Activated CD8-positive, alpha-beta T cell treated with anti-CD3 and anti-CD28 coated beads, Interleukin-2, amount 10 ng/mL, durations not matched to agents 7 days and 5 days (primary cell): ENCODE data around the gene NUP155. TPM values are rescaled to one million over a fixed set of nuclear protein-coding genes. Genes with fewer than 3 reads are reported as not detected.
"Not testable (repeated sequence)": the region's sequence is repeated elsewhere in the genome, so short reads cannot be mapped to it uniquely, and the experiment has no call there.

Experiments
- ATAC-seq: fragments of 150-1000 bp; cut with Tn5 transposase; one replicate; pipeline ENCODE4 v1.10.0; 2021; ENCODE audit warnings: moderate library complexity
- CTCF ChIA-PET: fragments of 350-600 bp; sonication (Branson Sonifier 250); formaldehyde crosslinking; loops from one replicate; lab custom pipeline; 2021; ENCODE audit warnings: antibody characterized with exemption; lab: Charles Lee
- POLR2A ChIA-PET: fragments of 350-600 bp; sonication (Branson Sonifier 250); formaldehyde crosslinking; loops from one replicate; lab custom pipeline; 2021; ENCODE audit warnings: antibody characterized with exemption; lab: Charles Lee
- DNase-seq: peaks from one replicate; pipeline ENCODE4 v3.0.0-alpha.2; 2020
- H3K27ac Mint-ChIP-seq: one replicate; pipeline ENCODE4 v1.8.0; 2021; ENCODE audit warnings: mild to moderate bottlenecking, mixed read lengths
- H3K27me3 Mint-ChIP-seq: one replicate; pipeline ENCODE4 v1.8.0; 2021; ENCODE audit warnings: low read depth, mixed read lengths
- H3K36me3 Mint-ChIP-seq: one replicate; pipeline ENCODE4 v1.8.0; 2021; ENCODE audit warnings: low read depth, mixed read lengths
- H3K4me1 Mint-ChIP-seq: one replicate; pipeline ENCODE4 v1.8.0; 2021; ENCODE audit warnings: low read depth, mixed read lengths
- H3K4me3 Mint-ChIP-seq: one replicate; pipeline ENCODE4 v1.8.0; 2021; ENCODE audit warnings: mild to moderate bottlenecking, mixed read lengths
- H3K9me3 Mint-ChIP-seq: one replicate; pipeline ENCODE4 v1.8.0; 2022; ENCODE audit warnings: mixed read lengths; ENCODE audit not compliant: insufficient read depth
- total RNA-seq, 2 experiments: library from RNA; stranded (reverse); gene quantifications; one replicate each; pipeline ENCODE4 v1.2.3, GENCODE V29; 2021

The NUP155 gene
- 10 to 100 TPM; 54.4 to 57.2 TPM for total RNA-seq

DNA sequence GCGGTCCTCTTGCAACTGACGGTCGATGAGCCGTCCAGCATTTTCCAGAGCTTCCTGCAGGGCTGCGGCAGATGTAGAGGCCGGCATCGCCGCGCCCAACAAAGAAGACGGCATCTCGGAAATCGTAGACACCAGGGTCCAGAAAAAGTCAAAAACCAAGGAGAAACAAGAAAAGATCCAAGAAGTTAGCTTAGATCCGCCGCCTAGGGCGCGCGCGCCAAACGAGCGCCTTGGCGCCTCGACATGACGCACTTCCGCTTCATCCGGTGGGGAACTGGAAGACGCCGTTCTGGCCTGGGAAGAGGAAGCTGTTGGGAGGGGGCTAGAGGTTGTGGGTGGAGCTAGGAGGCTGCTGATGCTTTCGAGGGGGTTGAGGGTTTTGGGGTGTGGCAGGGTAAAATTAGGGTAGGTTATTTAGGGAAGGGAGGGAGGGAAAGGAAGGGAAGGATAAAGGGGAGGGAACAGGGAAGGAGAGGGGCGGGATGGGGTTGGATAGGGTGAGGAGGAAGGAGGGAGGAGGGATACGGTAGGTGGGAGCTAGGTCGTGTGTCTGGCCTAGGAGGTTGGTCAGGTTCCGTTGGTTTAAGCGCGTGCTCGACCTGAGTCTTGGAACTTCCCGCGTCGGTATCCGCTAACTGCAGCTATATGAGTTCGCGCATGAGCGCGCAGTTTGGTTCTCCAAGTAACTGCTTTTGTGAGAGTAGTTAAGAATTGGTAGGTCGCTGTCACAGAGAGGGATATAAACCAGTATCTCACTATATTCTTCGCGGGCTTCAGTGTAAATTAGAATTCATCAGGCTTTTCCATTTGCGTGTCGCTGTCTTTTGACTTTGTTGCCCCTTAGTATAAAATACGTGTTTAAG lies at the start of gene NUP155:
Gene NUP155 (minus strand): TSS at position 243 of the 863 bp plus-strand sequence. CDS start 129 bp downstream, at position 114.
- Mint-ChIP-seq H3K36me3 (peaks cover 16% of the 10 kb centered on the region), H3K4me3 (peak within 1 kb of the TSS; percentile 97), H3K27ac (peak within 1 kb of the TSS; percentile 98), H3K4me1 (peaks cover 38% of the 10 kb centered on the region), H3K9me3 (no peaks in the 10 kb centered on the region), H3K27me3 (no peaks in the 10 kb centered on the region)
- ATAC-seq (peak; percentile 95), DNase-seq (peak; percentile 94)
- ChIA-PET CTCF (interaction anchor here (0.7 to 3.1 kb wide), 11 partner anchors 8 to 1134 kb away, joined by 3 to 15 read pairs (median 3); partner anchors contain the start of genes CPLANE1, NIPBL and WDR70), POLR2A (interaction anchor here (0.6 to 1.7 kb wide), 15 partner anchors 8 to 1219 kb away, joined by 3 to 14 read pairs (median 4); partner anchors contain the start of genes LMBRD2, NIPBL, SKP2 and WDR70)

DNA sequence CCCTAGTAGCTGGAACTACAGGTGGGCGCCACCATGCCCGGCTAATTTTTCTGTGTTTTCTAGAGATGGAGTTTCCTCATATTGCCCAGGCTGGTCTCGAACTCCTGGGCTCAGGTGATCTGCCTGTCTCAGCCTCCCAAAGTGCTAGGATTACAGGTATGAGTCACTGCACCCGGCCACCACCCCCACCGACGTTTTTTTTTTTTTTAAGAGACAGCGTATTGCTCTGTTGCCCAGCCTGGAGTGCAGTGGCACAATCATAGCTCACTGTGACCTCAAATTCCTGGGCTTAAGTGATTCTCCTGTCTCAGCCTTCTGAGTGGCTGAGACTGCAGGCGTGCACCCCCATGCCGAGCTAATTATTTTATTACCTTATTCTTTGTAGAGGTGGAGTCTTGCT lies 46.4 kb upstream of the NUP155 start:
- Mint-ChIP-seq H3K4me3 (no peak overlapping the region), H3K36me3 (peaks cover 26% of the 10 kb centered on the region), H3K27me3 (no peaks in the 10 kb centered on the region), H3K4me1 (peaks cover 3% of the 10 kb centered on the region), H3K27ac (no peak overlapping the region), H3K9me3 (no peaks in the 10 kb centered on the region)
- POLR2A ChIA-PET, result no interaction called here
- CTCF ChIA-PET, result no interaction called here
- no peak for ATAC-seq
- DNase-seq, result no peak

DNA sequence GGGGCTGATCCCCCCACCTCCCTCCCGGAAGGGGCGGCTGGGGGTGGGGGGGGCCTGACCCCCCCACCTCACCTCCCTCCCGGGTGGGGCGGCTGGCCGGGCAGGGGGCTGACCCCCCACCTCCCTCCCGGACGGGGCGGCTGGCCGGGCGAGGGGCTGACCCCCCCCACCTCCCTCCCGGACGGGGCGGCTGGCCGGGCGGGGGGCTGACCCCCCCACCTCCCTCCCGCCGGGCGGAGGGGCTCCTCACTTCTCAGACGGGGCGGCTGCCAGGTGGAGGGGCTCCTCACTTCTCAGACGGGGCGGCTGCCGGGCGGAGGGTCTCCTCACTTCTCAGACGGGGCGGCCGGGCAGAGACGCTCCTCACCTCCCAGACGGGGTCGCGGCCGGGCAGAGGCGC lies 44.5 kb upstream of the NUP155 start:
- CTCF ChIA-PET, ATAC-seq, H3K27ac Mint-ChIP-seq, H3K4me3 Mint-ChIP-seq, H3K4me1 Mint-ChIP-seq, H3K9me3 Mint-ChIP-seq, H3K27me3 Mint-ChIP-seq, DNase-seq, POLR2A ChIA-PET: not testable (repeated sequence)
- H3K36me3 Mint-ChIP-seq, result peaks cover 23% of the 10 kb centered on the region

DNA sequence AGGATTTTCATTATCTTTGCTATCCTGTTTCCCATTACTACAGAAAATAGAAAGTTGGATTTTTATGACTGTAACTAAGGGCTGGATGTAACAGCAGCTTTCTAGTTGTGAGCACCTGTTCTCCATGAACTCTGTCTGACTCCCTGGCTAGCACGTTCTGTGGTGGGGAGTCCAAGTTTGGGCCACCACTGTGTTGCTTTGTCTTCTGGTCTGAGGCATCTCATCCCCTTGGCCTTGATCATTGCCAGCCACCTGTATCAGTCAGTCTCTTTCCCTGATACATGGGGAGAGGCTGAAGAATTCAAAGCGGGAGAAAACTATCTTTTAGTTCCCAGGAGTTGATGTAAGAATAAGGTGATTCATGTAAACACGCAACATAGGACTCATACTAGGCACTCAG lies 41.6 kb upstream of the NUP155 start:
- no peaks in the 10 kb centered on the region for H3K9me3 Mint-ChIP-seq
- ChIA-PET POLR2A (no interaction called here), CTCF (interaction anchor here (0.9 to 4.2 kb wide), 29 partner anchors 9 to 818 kb away, joined by 3 to 39 read pairs (median 4); partner anchors contain the start of genes NUP155 and WDR70)
- ATAC-seq (no peak), DNase-seq (no peak)
- no peak overlapping the region for H3K4me3 Mint-ChIP-seq
- peaks cover 14% of the 10 kb centered on the region for H3K36me3 Mint-ChIP-seq
- no peak overlapping the region for H3K27ac Mint-ChIP-seq
- H3K4me1 Mint-ChIP-seq, result no peaks in the 10 kb centered on the region
- no peaks in the 10 kb centered on the region for H3K27me3 Mint-ChIP-seq

DNA sequence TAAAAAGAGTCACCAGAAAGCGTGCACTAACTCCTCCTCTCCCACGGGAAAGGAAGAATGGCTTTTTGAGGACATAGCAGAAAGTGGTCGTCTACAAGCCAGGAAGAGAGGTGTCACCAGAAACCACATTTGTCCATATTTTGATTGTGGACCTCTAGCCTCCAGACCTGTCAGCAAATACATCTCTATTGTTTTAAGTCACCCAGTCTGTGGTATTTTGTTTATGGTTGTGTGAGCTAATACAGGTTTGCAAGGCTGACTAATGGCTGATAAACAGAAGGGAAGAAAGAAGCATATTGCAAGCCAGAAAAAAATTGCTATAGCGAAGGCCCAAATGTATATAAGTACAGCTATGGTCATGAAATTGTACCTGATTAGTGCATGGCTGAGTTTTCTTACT lies 29.6 kb upstream of the NUP155 start:
- CTCF ChIA-PET, result interaction anchor here (0.8 to 1.6 kb wide), 2 partner anchors 13 to 22 kb away, joined by 3 read pairs; partner anchors contain the start of gene WDR70
- Mint-ChIP-seq H3K27ac (no peak overlapping the region), H3K4me3 (no peak overlapping the region), H3K9me3 (no peaks in the 10 kb centered on the region), H3K4me1 (no peaks in the 10 kb centered on the region), H3K36me3 (peaks cover 17% of the 10 kb centered on the region), H3K27me3 (no peaks in the 10 kb centered on the region)
- ATAC-seq, result no peak
- DNase-seq, result no peak
- POLR2A ChIA-PET, result no interaction called here

DNA sequence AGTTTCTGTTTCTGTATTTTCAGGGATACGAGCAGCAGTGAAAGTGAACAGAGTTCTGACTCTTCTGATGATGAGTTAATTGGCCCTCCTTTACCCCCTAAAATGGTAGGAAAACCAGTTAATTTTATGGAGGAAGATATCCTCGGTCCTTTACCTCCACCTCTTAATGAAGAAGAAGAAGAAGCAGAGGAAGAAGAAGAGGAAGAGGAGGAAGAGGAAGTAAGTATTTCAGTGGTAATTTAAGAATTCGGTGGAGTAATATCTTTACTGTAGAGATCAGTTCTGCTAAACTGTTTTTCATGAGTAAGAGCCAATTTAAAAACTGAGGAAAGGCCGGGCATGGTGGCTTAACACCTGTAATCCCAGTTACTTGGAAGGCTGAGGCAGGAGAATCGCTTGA lies 25.4 kb upstream of the NUP155 start:
- ATAC-seq (no peak), DNase-seq (no peak)
- Mint-ChIP-seq H3K4me1 (no peaks in the 10 kb centered on the region), H3K27ac (no peak overlapping the region), H3K27me3 (no peaks in the 10 kb centered on the region), H3K36me3 (peaks cover 21% of the 10 kb centered on the region), H3K4me3 (no peak overlapping the region), H3K9me3 (no peaks in the 10 kb centered on the region)
- ChIA-PET POLR2A (no interaction called here), CTCF (no interaction called here)

DNA sequence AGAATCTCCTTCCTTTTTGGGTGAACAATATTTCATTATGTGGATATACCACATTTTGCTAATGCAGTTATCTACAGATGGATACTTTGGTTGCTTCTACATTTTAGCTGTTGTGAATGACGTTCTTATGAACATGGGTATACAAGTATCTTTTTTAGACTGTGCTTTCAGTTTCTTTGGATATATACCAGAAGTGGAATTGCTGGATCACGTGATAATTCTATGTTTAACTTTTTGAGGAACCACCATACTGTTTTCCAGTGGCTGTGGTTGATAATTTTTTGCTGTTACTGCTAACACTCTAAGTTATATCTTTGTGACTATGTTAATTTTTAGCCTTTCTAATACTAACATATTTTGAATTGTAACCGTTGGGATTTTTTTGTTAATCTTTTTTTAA lies 20.7 kb upstream of the NUP155 start:
- Mint-ChIP-seq H3K9me3 (no peaks in the 10 kb centered on the region), H3K4me1 (no peaks in the 10 kb centered on the region), H3K36me3 (peaks cover 15% of the 10 kb centered on the region), H3K27me3 (no peaks in the 10 kb centered on the region), H3K27ac (no peak overlapping the region), H3K4me3 (no peak overlapping the region)
- ATAC-seq (no peak), DNase-seq (no peak)
- ChIA-PET CTCF (no interaction called here), POLR2A (no interaction called here)

DNA sequence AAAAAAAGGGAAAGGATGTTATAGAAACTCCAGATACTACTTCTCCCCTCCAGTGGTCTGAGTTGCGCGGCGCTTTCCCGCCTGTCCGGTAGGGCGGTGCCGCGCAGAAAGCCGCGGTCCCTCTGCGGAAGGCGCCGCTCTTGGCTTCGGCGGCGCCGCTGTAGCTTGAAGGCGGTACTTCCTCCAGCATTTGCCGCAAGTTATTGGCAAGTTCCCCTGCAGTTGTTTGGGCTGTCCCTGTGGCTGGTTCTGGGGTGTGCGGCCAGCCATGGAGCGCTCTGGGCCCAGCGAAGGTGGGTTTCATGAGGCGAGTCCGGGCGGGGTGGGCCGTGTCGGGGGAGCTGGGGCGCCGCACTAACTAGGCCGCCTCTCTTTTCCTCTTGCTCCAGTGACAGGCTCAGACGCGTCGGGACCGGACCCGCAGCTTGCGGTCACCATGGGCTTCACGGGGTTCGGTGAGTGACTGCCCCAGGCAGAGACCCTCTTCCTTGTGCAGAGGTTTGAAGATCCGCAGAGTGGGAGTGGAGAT lies 8.3 kb upstream of the NUP155 start, which contains the start of gene WDR70:
Gene WDR70 (plus strand): TSS at position 219 of the 529 bp plus-strand sequence. CDS start 50 bp downstream, at position 269.
- Mint-ChIP-seq H3K27ac (peak within 1 kb of the TSS; percentile 79), H3K4me3 (peak within 1 kb of the TSS; percentile 93), H3K4me1 (peaks cover 14% of the 10 kb centered on the region)
- CTCF ChIA-PET, result interaction anchor here (0.6 to 2.2 kb wide), 5 partner anchors 9 to 80 kb away, joined by 3 to 15 read pairs (median 3); partner anchors contain the start of gene NUP155
- H3K36me3 Mint-ChIP-seq, H3K27me3 Mint-ChIP-seq, H3K9me3 Mint-ChIP-seq: not testable (repeated sequence)
- DNase-seq (peak; percentile 85), ATAC-seq (peak; percentile 97)
- POLR2A ChIA-PET, result interaction anchor here (0.6 to 1.7 kb wide), 4 partner anchors 8 to 1226 kb away, joined by 3 to 14 read pairs (median 3); partner anchors contain the start of gene NUP155

DNA sequence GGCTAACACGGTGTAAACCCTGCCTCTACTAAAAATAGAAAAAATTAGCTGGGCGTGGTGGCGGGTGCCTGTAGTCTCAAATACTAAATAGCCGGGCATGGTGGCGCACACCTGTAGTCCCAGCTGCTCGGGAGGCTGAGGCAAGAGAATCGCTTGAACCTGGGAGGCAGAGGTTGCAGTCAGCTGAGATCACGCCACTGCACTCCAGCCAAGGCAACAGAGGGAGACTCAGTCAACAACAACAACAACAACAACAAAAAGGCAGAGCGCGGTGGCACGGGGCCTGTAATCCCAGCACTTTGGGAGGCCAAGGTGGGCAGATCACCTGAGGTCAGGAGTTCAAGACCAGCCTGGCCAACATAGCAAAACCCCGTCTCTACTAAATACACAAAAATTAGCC lies 7.2 kb upstream of the NUP155 start:
- ATAC-seq, H3K36me3 Mint-ChIP-seq, DNase-seq, H3K27ac Mint-ChIP-seq, H3K27me3 Mint-ChIP-seq, H3K9me3 Mint-ChIP-seq, POLR2A ChIA-PET, CTCF ChIA-PET: not testable (repeated sequence)
- H3K4me1 Mint-ChIP-seq, result peaks cover 14% of the 10 kb centered on the region
- H3K4me3 Mint-ChIP-seq, result peak overlapping the region; percentile 48

DNA sequence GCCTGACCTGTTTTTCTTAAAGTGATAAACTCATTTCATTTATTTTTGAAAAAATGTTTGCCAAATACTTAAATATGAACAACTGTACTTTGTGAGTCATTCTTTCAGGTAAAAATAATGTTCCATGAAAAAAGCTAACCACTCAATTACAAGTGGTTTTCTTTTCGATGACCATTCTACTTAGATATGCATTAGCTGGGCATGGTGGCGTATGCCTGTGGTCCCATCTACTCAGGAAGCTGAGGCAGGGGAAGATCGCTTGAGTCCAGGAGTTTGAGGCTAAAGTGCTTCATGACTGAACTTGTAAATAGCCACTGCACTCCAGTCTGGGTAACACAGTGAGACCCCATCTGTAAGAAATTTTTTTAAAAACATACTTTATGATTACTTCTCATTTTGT lies 4.2 kb upstream of the NUP155 start:
- Mint-ChIP-seq H3K27ac (no peak overlapping the region), H3K9me3 (no peaks in the 10 kb centered on the region), H3K36me3 (peaks cover 4% of the 10 kb centered on the region), H3K27me3 (no peaks in the 10 kb centered on the region), H3K4me3 (no peak overlapping the region), H3K4me1 (peaks cover 17% of the 10 kb centered on the region)
- DNase-seq (no peak), ATAC-seq (no peak)
- ChIA-PET POLR2A (no interaction called here), CTCF (no interaction called here)

DNA sequence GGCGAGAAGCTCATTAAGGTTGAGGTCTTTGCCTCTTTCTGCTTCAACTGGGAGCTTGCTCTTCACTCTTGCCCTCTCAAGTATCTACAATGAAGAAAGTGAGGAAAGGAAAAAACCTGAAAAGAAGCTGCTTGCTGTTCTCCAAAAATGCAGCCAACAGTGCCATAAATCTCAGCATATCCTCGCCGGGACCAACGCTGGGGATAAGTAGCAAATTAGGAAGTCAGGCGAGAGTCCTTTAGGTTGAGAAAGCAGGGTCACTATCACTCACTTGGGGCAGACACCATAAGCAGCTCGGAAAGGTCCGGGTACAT lies 399 bp downstream of the NUP155 start:
- H3K4me3 Mint-ChIP-seq, result peak overlapping the region; percentile 97
- ChIA-PET CTCF (interaction anchor here (0.7 to 3.1 kb wide), 8 partner anchors 9 to 500 kb away, joined by 3 to 15 read pairs (median 4); partner anchors contain the start of genes CPLANE1, NIPBL and WDR70), POLR2A (interaction anchor here (0.9 to 1.7 kb wide), 8 partner anchors 9 to 494 kb away, joined by 3 to 14 read pairs (median 4); partner anchors contain the start of genes NIPBL and WDR70)
- H3K36me3 Mint-ChIP-seq, result peaks cover 16% of the 10 kb centered on the region
- peak overlapping the region; percentile 98 for H3K27ac Mint-ChIP-seq
- ATAC-seq (no peak), DNase-seq (no peak)
- no peaks in the 10 kb centered on the region for H3K9me3 Mint-ChIP-seq
- H3K27me3 Mint-ChIP-seq, result no peaks in the 10 kb centered on the region
- peaks cover 41% of the 10 kb centered on the region for H3K4me1 Mint-ChIP-seq

DNA sequence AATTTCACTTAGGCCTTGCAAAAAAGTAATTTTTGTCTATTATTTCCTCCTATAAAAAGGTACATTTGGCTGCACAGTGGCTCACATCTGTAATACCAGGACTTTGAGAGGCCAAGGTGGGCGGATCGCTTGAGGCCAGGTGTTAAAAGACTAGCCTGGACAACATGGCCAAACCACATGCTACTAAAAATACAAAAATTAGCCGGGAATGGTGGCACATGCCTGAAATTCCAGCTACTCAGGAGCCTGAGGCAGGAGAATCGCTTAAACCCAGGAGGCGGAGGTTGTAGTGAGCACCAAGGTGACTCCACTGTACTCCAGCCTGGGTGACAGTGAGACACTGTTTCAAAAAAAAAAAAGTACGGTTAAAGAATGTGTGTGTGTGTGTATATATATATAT lies 15.7 kb downstream of the NUP155 start:
- Mint-ChIP-seq H3K4me3 (no peak overlapping the region), H3K9me3 (no peaks in the 10 kb centered on the region), H3K27me3 (no peaks in the 10 kb centered on the region), H3K27ac (no peak overlapping the region), H3K36me3 (peaks cover 32% of the 10 kb centered on the region), H3K4me1 (no peaks in the 10 kb centered on the region)
- ATAC-seq, result no peak
- ChIA-PET CTCF (no interaction called here), POLR2A (no interaction called here)
- DNase-seq, result no peak
